Endodermal cell (in vitro differentiated cells): ENCODE results near the gene OSBPL9. TPM values are rescaled to one million over a fixed set of nuclear protein-coding genes. Genes with fewer than 3 reads are reported as not detected.

Source experiments
- DNase-seq: peaks from one replicate; pipeline ENCODE4 v3.0.0-alpha.2; 2017
- H3K27ac ChIP-seq: 2 replicates; pipeline ENCODE4 v1.5.1; 2013; ENCODE audit warnings: mild to moderate bottlenecking, low read depth, low read length, moderate library complexity
- H3K27me3 ChIP-seq: 2 replicates; pipeline ENCODE4 v1.6.1; 2013; ENCODE audit warnings: mild to moderate bottlenecking, low read length, moderate library complexity; ENCODE audit not compliant: insufficient read depth, control insufficient read depth, poor library complexity, severe bottlenecking
- H3K36me3 ChIP-seq: 2 replicates; pipeline ENCODE4 v1.7.0; 2013; ENCODE audit warnings: mild to moderate bottlenecking, low read length, moderate library complexity; ENCODE audit not compliant: control insufficient read depth, insufficient read depth
- H3K4me1 ChIP-seq: one replicate; pipeline ENCODE4 v1.7.0; 2013; ENCODE audit warnings: low read length; ENCODE audit not compliant: control insufficient read depth, insufficient read depth
- H3K4me3 ChIP-seq: 2 replicates; pipeline ENCODE4 v1.5.1; 2013; ENCODE audit warnings: mild to moderate bottlenecking, low read length, moderate library complexity
- H3K9ac ChIP-seq: 2 replicates; pipeline ENCODE4 v1.6.1; 2013; ENCODE audit warnings: mild to moderate bottlenecking, low read length, moderate library complexity; ENCODE audit not compliant: poor library complexity, severe bottlenecking; ENCODE audit errors: extremely low read depth
- H3K9me3 ChIP-seq: 2 replicates; pipeline ENCODE4 v1.6.1; 2013; ENCODE audit warnings: mild to moderate bottlenecking, low read length, moderate library complexity; ENCODE audit not compliant: control insufficient read depth
- H3K27ac Mint-ChIP-seq: 2 replicates; pipeline ENCODE4 v1.8.0; 2020; ENCODE audit warnings: mixed read lengths
- H3K27me3 Mint-ChIP-seq: 2 replicates; pipeline ENCODE4 v1.8.0; 2021; ENCODE audit warnings: mild to moderate bottlenecking, mixed read lengths; ENCODE audit not compliant: insufficient read depth
- H3K36me3 Mint-ChIP-seq: 2 replicates; pipeline ENCODE4 v1.8.0; 2020; ENCODE audit warnings: low read depth, mixed read lengths
- H3K4me1 Mint-ChIP-seq: 2 replicates; pipeline ENCODE4 v1.8.0; 2020; ENCODE audit warnings: mixed read lengths
- H3K4me3 Mint-ChIP-seq: 2 replicates; pipeline ENCODE4 v1.8.0; 2020; ENCODE audit warnings: mild to moderate bottlenecking, moderate library complexity, mixed read lengths
- H3K9me3 Mint-ChIP-seq: 2 replicates; pipeline ENCODE4 v1.8.0; 2020; ENCODE audit warnings: mild to moderate bottlenecking, mixed read lengths
- CTCF ChIP-seq: fragments of 200-600 bp; sonication (generic); conservative IDR thresholded peaks from 2 replicates; pipeline ENCODE4 v1.5.0; 2021; ENCODE audit warnings: antibody characterized with exemption, mild to moderate bottlenecking
- WGBS, 2 experiments: methylation state at CpG; one replicate each; pipeline versions ENCODE4 v1.1.5 to v1.1.7; 2013; ENCODE audit warnings: missing lambda C conversion rate in 2 of 2, mixed read lengths in 1 of 2; ENCODE audit not compliant: insufficient coverage in 1 of 2, insufficient read length in 1 of 2; 5-methylcytosine and 5-hydroxymethylcytosine counted together
- total RNA-seq, 2 donors: library from RNA; stranded (reverse); fragmentation: NEBNext Ultra II Directional in 1 of 2; extraction: Animal tissue kit (Norgen Biotek cat#: 25700) in 1 of 2; gene quantifications; 2 replicates in 1 of 2; 3 replicates in 1 of 2; pipeline ENCODE4 v1.2.1, GENCODE V29; 2021

The OSBPL9 gene
- total RNA-seq, 2 donors from 2014 or later, result 76.9 to 93.3 TPM

GRCh38 chr1:51741121-51741681, 124.3 kb downstream of the OSBPL9 start:
- TF ChIP-seq CTCF, result no peak
- H3K36me3 ChIP-seq, result peaks cover 3% of the 10 kb centered on the region
- Mint-ChIP-seq H3K36me3 (peaks cover 6% of the 10 kb centered on the region), H3K4me1 (peaks cover 16% of the 10 kb centered on the region), H3K4me3 (no peak overlapping the region), H3K27me3 (peaks cover 1% of the 10 kb centered on the region), H3K9me3 (no peaks in the 10 kb centered on the region), H3K27ac (no peak overlapping the region)
- no peak for DNase-seq
- H3K9me3 ChIP-seq, result no peaks in the 10 kb centered on the region
- H3K4me1 ChIP-seq, result no peaks in the 10 kb centered on the region
- H3K27ac ChIP-seq, result no peak overlapping the region
- no peaks in the 10 kb centered on the region for H3K27me3 ChIP-seq
- 100% methylated on average over 1 of the region's 1 CpG; no CpG with 5 or more reads in 1 of the 2 experiments for WGBS, 2 experiments
- no peak overlapping the region for H3K9ac ChIP-seq
- H3K4me3 ChIP-seq, result no peak overlapping the region

- no peak overlapping the region for H3K4me3 Mint-ChIP-seq
- H3K9ac ChIP-seq, result no peak overlapping the region
- no peak overlapping the region for H3K27ac ChIP-seq
- no peaks in the 10 kb centered on the region for H3K4me1 ChIP-seq
- no peaks in the 10 kb centered on the region for H3K9me3 ChIP-seq
- no peaks in the 10 kb centered on the region for H3K9me3 Mint-ChIP-seq
- TF ChIP-seq CTCF, result no peak
- peaks cover 1% of the 10 kb centered on the region for H3K27me3 Mint-ChIP-seq
- H3K27me3 ChIP-seq, result no peaks in the 10 kb centered on the region
- H3K4me3 ChIP-seq, result no peak overlapping the region
- peaks cover 13% of the 10 kb centered on the region for H3K4me1 Mint-ChIP-seq
- H3K36me3 ChIP-seq, result peaks cover 23% of the 10 kb centered on the region
- peaks cover 25% of the 10 kb centered on the region for H3K36me3 Mint-ChIP-seq
- DNase-seq, result no peak
- H3K27ac Mint-ChIP-seq, result peak overlapping the region; percentile 2
- 88 to 94% methylated on average over 2 to 4 of the region's 4 CpGs for WGBS, 2 experiments
Measured at GRCh38 chr1:51744506-51745303, 127.8 kb downstream of the OSBPL9 start.

GRCh38 chr1:51745304-51745570, 128.3 kb downstream of the OSBPL9 start:
- H3K9ac ChIP-seq, result no peak overlapping the region

More at GRCh38 chr1:51745304-51745570, 128.3 kb downstream of the OSBPL9 start:
- no peaks in the 10 kb centered on the region for H3K9me3 ChIP-seq
- no peaks in the 10 kb centered on the region for H3K9me3 Mint-ChIP-seq
- no peak overlapping the region for H3K27ac Mint-ChIP-seq
- no peak for TF ChIP-seq CTCF
- H3K27me3 ChIP-seq, result no peaks in the 10 kb centered on the region
- H3K4me3 Mint-ChIP-seq, result no peak overlapping the region
- H3K4me1 ChIP-seq, result no peaks in the 10 kb centered on the region
- H3K27ac ChIP-seq, result no peak overlapping the region
- peaks cover 25% of the 10 kb centered on the region for H3K36me3 Mint-ChIP-seq
- no peak for DNase-seq
- H3K4me1 Mint-ChIP-seq, result peaks cover 13% of the 10 kb centered on the region
- H3K36me3 ChIP-seq, result peaks cover 23% of the 10 kb centered on the region
- no peak overlapping the region for H3K4me3 ChIP-seq
- H3K27me3 Mint-ChIP-seq, result peaks cover 1% of the 10 kb centered on the region
